HG02943 (cell line): Measurements from ENCODE around the gene TNFRSF6B.

Experiments used
- ATAC-seq: cut with Tn5 transposase; IDR thresholded peaks from one replicate; pipeline ENCODE4 v1.9.1; 2021; ENCODE audit warnings: mild to moderate bottlenecking, low read depth, moderate library complexity; ENCODE audit not compliant: unreplicated experiment

The TNFRSF6B gene

GRCh38 chr20:63745424-63745805 is 49.0 kb downstream of the TNFRSF6B start:
- ATAC-seq, result no peak

- no peak for ATAC-seq
Observed at GRCh38 chr20:63745961-63746731, 49.7 kb downstream of the TNFRSF6B start.

GRCh38 chr20:63746751-63747315 is 50.4 kb downstream of the TNFRSF6B start:
- ATAC-seq, result no peak

- no peak for ATAC-seq
Observed at GRCh38 chr20:63747622-63748069, 51.2 kb downstream of the TNFRSF6B start.
